Neural progenitor cell (in vitro differentiated cells): ENCODE measurements around the gene ZNF513. TPM values are rescaled to one million over a fixed set of nuclear protein-coding genes. Genes with fewer than 3 reads are reported as not detected.

Experiments used
- DNase-seq: peaks from one replicate; pipeline ENCODE4 v3.0.0-alpha.2; 2016; ENCODE audit warnings: low spot score
- H2AFZ ChIP-seq: fragments of 200-600 bp; sonication (generic); replicated peaks from 2 replicates; pipeline ENCODE4 v1.6.1; 2016; ENCODE audit warnings: antibody characterized with exemption
- H3F3A ChIP-seq: fragments of 200-600 bp; sonication (generic); 2 replicates; pipeline ENCODE4 v1.6.1; 2016; ENCODE audit warnings: antibody characterized with exemption, low read depth
- H3K27ac ChIP-seq: fragments of 200-600 bp; sonication (generic); 2 replicates; pipeline ENCODE4 v1.5.1; 2016; ENCODE audit warnings: mild to moderate bottlenecking
- H3K27me3 ChIP-seq: fragments of 200-600 bp; sonication (generic); 2 replicates; pipeline ENCODE4 v1.6.1; 2016; ENCODE audit warnings: mild to moderate bottlenecking, moderate library complexity
- H3K36me3 ChIP-seq: fragments of 200-600 bp; sonication (generic); 2 replicates; pipeline ENCODE4 v1.5.1; 2016
- H3K4me1 ChIP-seq: fragments of 200-600 bp; sonication (generic); 2 replicates; pipeline ENCODE4 v1.6.1; 2016; ENCODE audit warnings: mixed run types
- H3K4me2 ChIP-seq: fragments of 200-600 bp; sonication (generic); 2 replicates; pipeline ENCODE4 v1.6.1; 2016
- H3K4me3 ChIP-seq: fragments of 200-600 bp; sonication (generic); 2 replicates; pipeline ENCODE4 v1.5.1; 2016
- H3K79me2 ChIP-seq: fragments of 200-600 bp; sonication (generic); 2 replicates; pipeline ENCODE4 v1.6.1; 2016; ENCODE audit warnings: low read depth
- H3K9ac ChIP-seq: fragments of 200-600 bp; sonication (generic); 2 replicates; pipeline ENCODE4 v1.6.1; 2016
- H3K9me3 ChIP-seq: fragments of 200-600 bp; sonication (generic); 2 replicates; pipeline ENCODE4 v1.5.1; 2016; ENCODE audit warnings: low read depth
- H4K20me1 ChIP-seq: fragments of 200-600 bp; sonication (generic); 2 replicates; pipeline ENCODE4 v1.6.1; 2016; ENCODE audit warnings: low read depth
- H3K27ac Mint-ChIP-seq: 3 replicates; pipeline ENCODE4 v1.8.0; 2021; ENCODE audit warnings: mixed read lengths
- H3K27me3 Mint-ChIP-seq: 2 replicates; pipeline ENCODE4 v1.8.0; 2022; ENCODE audit warnings: low read depth, mild to moderate bottlenecking, inconsistent platforms, moderate library complexity, mixed read lengths; ENCODE audit not compliant: insufficient read depth
- H3K36me3 Mint-ChIP-seq: 3 replicates; pipeline ENCODE4 v1.8.0; 2021; ENCODE audit warnings: mixed read lengths
- H3K4me1 Mint-ChIP-seq: 3 replicates; pipeline ENCODE4 v1.8.0; 2021; ENCODE audit warnings: mixed read lengths
- H3K4me3 Mint-ChIP-seq: 3 replicates; pipeline ENCODE4 v1.8.0; 2021; ENCODE audit warnings: mild to moderate bottlenecking, moderate library complexity, mixed read lengths
- H3K9me3 Mint-ChIP-seq: 3 replicates; pipeline ENCODE4 v1.8.0; 2020; ENCODE audit warnings: mixed read lengths
- EZH2 ChIP-seq: fragments of 200-600 bp; sonication (generic); IDR thresholded peaks from 2 replicates; pipeline ENCODE4 v1.6.1; 2017; ENCODE audit warnings: antibody characterized with exemption, mild to moderate bottlenecking, moderate library complexity
- EZH2phosphoT487 ChIP-seq: fragments of 200-600 bp; sonication (generic); IDR thresholded peaks from 2 replicates; pipeline ENCODE4 v1.6.1; 2017; ENCODE audit warnings: antibody characterized with exemption
- total RNA-seq: library from RNA; depleted of rRNA; stranded (reverse); fragments of >200 nt; gene quantifications from 2 replicates; pipeline ENCODE4 v1.2.3, GENCODE V29; 2015; ENCODE audit warnings: low replicate concordance
- TF ChIP-seq, protein P1 (sequence below): fragments of 200-600 bp; sonication (generic); IDR thresholded peaks from 2 replicates; pipeline ENCODE4 v1.5.1; 2017; ENCODE audit warnings: antibody characterized with exemption, mild to moderate bottlenecking

Gene ZNF513
- total RNA-seq, 1 donor from 2014 or later, result 6.1 TPM

DNA sequence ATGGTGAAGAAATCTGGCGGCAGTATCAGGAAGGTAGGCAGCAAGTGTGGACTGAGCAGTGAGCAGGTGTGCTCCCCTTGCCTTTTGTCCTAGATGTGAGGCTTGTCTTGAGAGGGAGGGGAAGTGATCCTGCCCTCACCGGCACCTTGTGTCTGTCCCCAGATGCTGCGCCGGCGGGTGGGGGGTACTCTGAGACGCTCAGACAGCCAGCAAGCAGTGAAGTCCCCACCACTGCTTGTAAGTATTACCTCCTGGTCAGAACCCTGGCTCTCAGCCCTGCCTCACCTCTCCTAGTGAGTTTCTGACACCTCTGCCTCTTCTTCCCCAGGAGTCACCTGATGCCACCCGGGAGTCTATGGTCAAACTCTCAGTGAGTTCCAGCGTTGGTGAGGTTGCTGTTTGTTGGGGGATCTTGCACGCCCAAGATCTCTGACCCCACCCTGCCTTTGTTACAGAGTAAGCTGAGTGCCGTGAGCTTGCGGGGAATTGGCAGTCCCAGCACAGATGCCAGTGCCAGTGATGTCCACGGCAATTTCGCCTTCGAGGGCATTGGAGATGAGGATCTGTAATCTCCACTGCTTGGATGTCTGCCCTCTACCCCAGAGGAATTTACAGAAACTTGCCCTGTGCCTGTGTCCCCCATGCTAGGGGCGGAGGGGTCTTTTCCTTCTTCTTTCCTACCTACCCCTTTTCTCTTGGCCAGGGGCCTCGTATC, 4.2 kb downstream of the ZNF513 start:
- Mint-ChIP-seq H3K27me3 (peaks cover 18% of the 10 kb centered on the region), H3K36me3 (peaks cover 37% of the 10 kb centered on the region), H3K4me1 (peaks cover 26% of the 10 kb centered on the region), H3K4me3 (peak overlapping the region; percentile 24), H3K27ac (no peak overlapping the region), H3K9me3 (no peaks in the 10 kb centered on the region)
- Histone ChIP-seq H3K9me3 (no peaks in the 10 kb centered on the region), H3K36me3 (no peaks in the 10 kb centered on the region), H3K27me3 (no peaks in the 10 kb centered on the region), H3K4me1 (peaks cover 12% of the 10 kb centered on the region), H4K20me1 (peaks cover 14% of the 10 kb centered on the region), H3K27ac (no peak overlapping the region), H3K9ac (no peak overlapping the region), H3K79me2 (peaks cover 42% of the 10 kb centered on the region), H2AFZ (no peak overlapping the region), H3K4me2 (no peak overlapping the region), H3K4me3 (no peak overlapping the region), H3F3A (peaks cover 45% of the 10 kb centered on the region)
- TF ChIP-seq EZH2phosphoT487, result no peak
- TF ChIP-seq, protein P1, sequence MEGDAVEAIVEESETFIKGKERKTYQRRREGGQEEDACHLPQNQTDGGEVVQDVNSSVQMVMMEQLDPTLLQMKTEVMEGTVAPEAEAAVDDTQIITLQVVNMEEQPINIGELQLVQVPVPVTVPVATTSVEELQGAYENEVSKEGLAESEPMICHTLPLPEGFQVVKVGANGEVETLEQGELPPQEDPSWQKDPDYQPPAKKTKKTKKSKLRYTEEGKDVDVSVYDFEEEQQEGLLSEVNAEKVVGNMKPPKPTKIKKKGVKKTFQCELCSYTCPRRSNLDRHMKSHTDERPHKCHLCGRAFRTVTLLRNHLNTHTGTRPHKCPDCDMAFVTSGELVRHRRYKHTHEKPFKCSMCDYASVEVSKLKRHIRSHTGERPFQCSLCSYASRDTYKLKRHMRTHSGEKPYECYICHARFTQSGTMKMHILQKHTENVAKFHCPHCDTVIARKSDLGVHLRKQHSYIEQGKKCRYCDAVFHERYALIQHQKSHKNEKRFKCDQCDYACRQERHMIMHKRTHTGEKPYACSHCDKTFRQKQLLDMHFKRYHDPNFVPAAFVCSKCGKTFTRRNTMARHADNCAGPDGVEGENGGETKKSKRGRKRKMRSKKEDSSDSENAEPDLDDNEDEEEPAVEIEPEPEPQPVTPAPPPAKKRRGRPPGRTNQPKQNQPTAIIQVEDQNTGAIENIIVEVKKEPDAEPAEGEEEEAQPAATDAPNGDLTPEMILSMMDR, result no peak
- TF ChIP-seq EZH2, result no peak
- no peak for DNase-seq

GRCh38 chr2:27375513-27376099, 4.9 kb downstream of the ZNF513 start:
- Histone ChIP-seq H3K79me2 (peaks cover 49% of the 10 kb centered on the region), H2AFZ (no peak overlapping the region), H4K20me1 (peaks cover 15% of the 10 kb centered on the region), H3K9ac (no peak overlapping the region), H3K4me1 (peaks cover 13% of the 10 kb centered on the region), H3K27ac (no peak overlapping the region), H3K36me3 (no peaks in the 10 kb centered on the region), H3K9me3 (no peaks in the 10 kb centered on the region), H3F3A (peaks cover 39% of the 10 kb centered on the region), H3K4me2 (no peak overlapping the region), H3K4me3 (no peak overlapping the region), H3K27me3 (no peaks in the 10 kb centered on the region)
- Mint-ChIP-seq H3K4me3 (no peak overlapping the region), H3K9me3 (no peaks in the 10 kb centered on the region), H3K27me3 (peaks cover 20% of the 10 kb centered on the region), H3K36me3 (peaks cover 34% of the 10 kb centered on the region), H3K27ac (no peak overlapping the region), H3K4me1 (peaks cover 23% of the 10 kb centered on the region)
- no peak for DNase-seq
- TF ChIP-seq, protein P1, result no peak
- TF ChIP-seq EZH2 (no peak), EZH2phosphoT487 (no peak)

- no peak overlapping the region for H2AFZ ChIP-seq
- no peak overlapping the region for H3K9ac ChIP-seq
- no peak for TF ChIP-seq EZH2
- TF ChIP-seq, protein P1, result no peak
- TF ChIP-seq EZH2phosphoT487, result no peak
- peaks cover 23% of the 10 kb centered on the region for H4K20me1 ChIP-seq
- peak overlapping the region; percentile 48 for H3K4me3 Mint-ChIP-seq
- no peak overlapping the region for H3K27ac ChIP-seq
- peaks cover 29% of the 10 kb centered on the region for H3K36me3 Mint-ChIP-seq
- no peaks in the 10 kb centered on the region for H3K9me3 ChIP-seq
- no peak overlapping the region for H3K27ac Mint-ChIP-seq
- DNase-seq, result no peak
- H3K9me3 Mint-ChIP-seq, result no peaks in the 10 kb centered on the region
- H3K4me1 ChIP-seq, result peaks cover 11% of the 10 kb centered on the region
- no peak overlapping the region for H3K4me3 ChIP-seq
- H3F3A ChIP-seq, result peaks cover 24% of the 10 kb centered on the region
- no peak overlapping the region for H3K4me2 ChIP-seq
- H3K79me2 ChIP-seq, result peaks cover 46% of the 10 kb centered on the region
- H3K27me3 ChIP-seq, result no peaks in the 10 kb centered on the region
- peaks cover 12% of the 10 kb centered on the region for H3K27me3 Mint-ChIP-seq
- peaks cover 21% of the 10 kb centered on the region for H3K4me1 Mint-ChIP-seq
- peaks cover 2% of the 10 kb centered on the region for H3K36me3 ChIP-seq
These were observed 7.0 kb downstream of the ZNF513 start for GRCh38 chr2:27373567-27373966.
